ENCODE data around the gene NUDT5. TPM values are rescaled to one million over a fixed set of nuclear protein-coding genes. Genes with fewer than 3 reads are reported as not detected.

NUDT5 gene
- total RNA-seq, 1 experiment from 2014 or later = 117 TPM

GRCh38 chr10:12135631-12136030 is 60.1 kb downstream of the NUDT5 start:
- no peaks in the 10 kb centered on the region for H3K9me3 ChIP-seq (ENCODE audit: control insufficient read depth, low read depth, low read length)
- H3K27me3 ChIP-seq (ENCODE audit: insufficient read depth, low read length) = no peaks in the 10 kb centered on the region
- H3K23me2 ChIP-seq (ENCODE audit: insufficient read length, low read depth, low read length, poor library complexity, severe bottlenecking) = no peaks in the 10 kb centered on the region
- H3K9ac ChIP-seq (ENCODE audit: extremely low read depth, insufficient read length, low read length) = no peak overlapping the region
- H2AK5ac ChIP-seq (ENCODE audit: insufficient read length, low read length) = no peak overlapping the region
- no peak overlapping the region for H2BK15ac ChIP-seq (ENCODE audit: low read depth, low read length)
- peaks cover 7 to 38% (median 25%) of the 10 kb centered on the region in 3 experiments; a peak in 6 of 7 replicates for H3K36me3 Mint-ChIP-seq (ENCODE audit: insufficient read depth in 1 of 3, low read depth in 3 of 3)
- no peaks in the 10 kb centered on the region for H3K9me3 Mint-ChIP-seq
- H3K4me1 Mint-ChIP-seq = peaks cover 0 to 3% of the 10 kb centered on the region in 2 experiments; a peak in 1 of 4 replicates
- H3T11ph ChIP-seq (ENCODE audit: low read length) = no peak overlapping the region
- no peaks in the 10 kb centered on the region for H3K4me1 ChIP-seq (ENCODE audit: insufficient read depth, low read length)
- no peaks in the 10 kb centered on the region for H3K79me1 ChIP-seq (ENCODE audit: insufficient read depth, low read depth, low read length, poor library complexity, severe bottlenecking)
- no peak for TF ChIP-seq CTCF (conservative IDR thresholded peaks at IDR 0.05)
- no peak overlapping the region for H3K4ac ChIP-seq (ENCODE audit: low read depth, low read length)
- H3K18ac ChIP-seq (ENCODE audit: insufficient read length, low read depth, low read length) = no peak overlapping the region
- no peak overlapping the region for H4K91ac ChIP-seq (ENCODE audit: insufficient read length, low read depth, low read length)
- H3K4me2 ChIP-seq (ENCODE audit: insufficient read depth, insufficient read length, low read length) = no peak overlapping the region
- no peaks in the 10 kb centered on the region for H3K27me3 Mint-ChIP-seq (ENCODE audit: low read depth)
- no CpG with 5 or more reads among the region's 3 CpGs for WGBS (ENCODE audit: extremely low coverage, insufficient read length, low lambda C conversion rate)
- H4K5ac ChIP-seq (ENCODE audit: insufficient read length, low read depth, low read length) = no peak overlapping the region
- H4K8ac ChIP-seq (replicated peaks; ENCODE audit: insufficient read length, low read depth, low read length) = no peak overlapping the region
- H3K27ac Mint-ChIP-seq = no peak overlapping the region
- H2BK20ac ChIP-seq (ENCODE audit: low read depth, low read length, poor library complexity, severe bottlenecking) = no peak overlapping the region
- no peak overlapping the region for H2AFZ ChIP-seq (ENCODE audit: low read length)
- H3K23ac ChIP-seq (ENCODE audit: insufficient read length, low read depth, low read length) = no peak overlapping the region
- H3K14ac ChIP-seq (ENCODE audit: insufficient read depth, low read length) = no peak overlapping the region
- H3K27ac ChIP-seq (ENCODE audit: insufficient read length, low read depth, low read length) = no peak overlapping the region
- no peak overlapping the region for H2BK120ac ChIP-seq (ENCODE audit: low read depth, low read length, poor library complexity, severe bottlenecking)
- no peak overlapping the region for H3K56ac ChIP-seq (ENCODE audit: insufficient read length, low read depth, low read length)
- H2BK5ac ChIP-seq (ENCODE audit: insufficient read length, low read length) = no peak overlapping the region
- H3K4me3 Mint-ChIP-seq = no peak overlapping the region
- H2BK12ac ChIP-seq (ENCODE audit: insufficient read length, low read depth, low read length) = no peak overlapping the region
- H4K20me1 ChIP-seq (ENCODE audit: control insufficient read depth, insufficient read depth, insufficient read length) = no peaks in the 10 kb centered on the region
- 0 out of 2 replicates have a peak, but pooled peaks cover 2% of the 10 kb centered on the region for H3K79me2 ChIP-seq (ENCODE audit: insufficient read depth, low read length)
- DNase-seq = no peak

All from H9 (cell line).